Vagina (tissue), 2 donors: ENCODE measurements around the gene POMGNT2. TPM values are rescaled to one million over a fixed set of nuclear protein-coding genes. Genes with fewer than 3 reads are reported as not detected.

Experiments used
- DNase-seq, 2 donors: peaks; one replicate each; pipeline ENCODE4 v3.0.0-alpha.2; 2017; ENCODE audit errors: extremely low spot score in 2 of 2
- H3K27ac ChIP-seq: fragments of 200-600 bp; sonication (generic); one replicate; pipeline ENCODE4 v1.5.1; 2019
- H3K27me3 ChIP-seq: fragments of 200-600 bp; sonication (generic); one replicate; pipeline ENCODE4 v1.5.1; 2019
- H3K36me3 ChIP-seq, 2 donors: fragments of 200-600 bp; sonication (generic); one replicate each; pipeline ENCODE4 v1.5.1; 2017 to 2019
- H3K4me1 ChIP-seq: fragments of 200-600 bp; sonication (generic); one replicate; pipeline ENCODE4 v1.5.1; 2019
- H3K4me3 ChIP-seq, 2 donors: fragments of 200-600 bp; sonication (generic); 1 replicate in 1 of 2; 2 replicates in 1 of 2; pipeline ENCODE4 v1.5.1; 2016 to 2019
- H3K9me3 ChIP-seq: fragments of 200-600 bp; sonication (generic); one replicate; pipeline ENCODE4 v1.5.1; 2019
- POLR2A ChIP-seq, 2 donors: fragments of 450-650 bp; IDR thresholded peaks; one replicate each; pipeline ENCODE4 v1.6.1; 2017; ENCODE audit warnings: antibody characterized with exemption in 2 of 2, mild to moderate bottlenecking in 2 of 2, moderate library complexity in 2 of 2
- POLR2AphosphoS5 ChIP-seq, 2 donors: sonication (generic); formaldehyde crosslinking; IDR thresholded peaks; one replicate each; pipeline ENCODE4 v1.9.0; 2017; ENCODE audit warnings: antibody characterized with exemption in 2 of 2, mild to moderate bottlenecking in 2 of 2, low read depth in 1 of 2; ENCODE audit not compliant: insufficient read depth in 1 of 2
- intact Hi-C: fragments of 100-400 bp; cut with DNase I; formaldehyde crosslinking; loops from one replicate; pipeline ENCODE4 v1.15.1; 2023
- total RNA-seq: library from RNA; depleted of rRNA; stranded (reverse); fragments of >200 nt; gene quantifications from one replicate; pipeline ENCODE4 v1.2.3, GENCODE V29; 2016
- TF ChIP-seq, protein P1 (sequence below), 3 experiments: fragments of 450-650 bp in 2 of 3; fragments of 200-600 bp in 1 of 3; sonication (generic) in 1 of 3; IDR thresholded peaks; one replicate each; pipeline ENCODE4 v1.5.1; 2017 to 2019; ENCODE audit warnings: antibody characterized with exemption in 3 of 3, mild to moderate bottlenecking in 2 of 3, moderate library complexity in 2 of 3

POMGNT2 gene
- total RNA-seq, 1 donor from 2014 or later: 26.8 TPM

DNA sequence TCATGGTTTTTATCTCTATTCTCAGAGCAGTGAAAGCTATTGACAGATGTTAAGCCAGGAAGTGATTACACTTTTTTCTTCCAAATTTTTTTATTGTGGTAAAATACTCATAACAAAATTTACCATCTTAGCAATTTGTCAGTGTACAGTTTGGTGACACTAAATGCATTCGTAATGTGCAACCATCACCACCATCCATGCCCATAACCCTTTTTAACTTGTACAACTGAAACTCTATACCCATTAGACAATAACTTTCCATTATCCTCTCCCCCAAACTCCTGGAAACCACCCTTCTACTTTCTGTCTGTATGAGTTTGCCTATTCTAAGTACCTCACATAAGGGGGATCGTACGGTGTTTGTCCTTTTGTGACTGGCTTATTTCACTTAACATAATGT lies 15.1 kb upstream of the POMGNT2 start:
- Histone ChIP-seq H3K4me1 (no peaks in the 10 kb centered on the region), H3K27me3 (no peaks in the 10 kb centered on the region), H3K36me3 (no peaks in the 10 kb centered on the region), H3K27ac (no peak overlapping the region), H3K4me3 (no peak overlapping the region), H3K9me3 (no peaks in the 10 kb centered on the region)
- intact Hi-C loops: no loop called here
- no peak for DNase-seq
- TF ChIP-seq, protein P1, sequence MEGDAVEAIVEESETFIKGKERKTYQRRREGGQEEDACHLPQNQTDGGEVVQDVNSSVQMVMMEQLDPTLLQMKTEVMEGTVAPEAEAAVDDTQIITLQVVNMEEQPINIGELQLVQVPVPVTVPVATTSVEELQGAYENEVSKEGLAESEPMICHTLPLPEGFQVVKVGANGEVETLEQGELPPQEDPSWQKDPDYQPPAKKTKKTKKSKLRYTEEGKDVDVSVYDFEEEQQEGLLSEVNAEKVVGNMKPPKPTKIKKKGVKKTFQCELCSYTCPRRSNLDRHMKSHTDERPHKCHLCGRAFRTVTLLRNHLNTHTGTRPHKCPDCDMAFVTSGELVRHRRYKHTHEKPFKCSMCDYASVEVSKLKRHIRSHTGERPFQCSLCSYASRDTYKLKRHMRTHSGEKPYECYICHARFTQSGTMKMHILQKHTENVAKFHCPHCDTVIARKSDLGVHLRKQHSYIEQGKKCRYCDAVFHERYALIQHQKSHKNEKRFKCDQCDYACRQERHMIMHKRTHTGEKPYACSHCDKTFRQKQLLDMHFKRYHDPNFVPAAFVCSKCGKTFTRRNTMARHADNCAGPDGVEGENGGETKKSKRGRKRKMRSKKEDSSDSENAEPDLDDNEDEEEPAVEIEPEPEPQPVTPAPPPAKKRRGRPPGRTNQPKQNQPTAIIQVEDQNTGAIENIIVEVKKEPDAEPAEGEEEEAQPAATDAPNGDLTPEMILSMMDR (IDR thresholded peaks at IDR 0.05): no peak
- TF ChIP-seq POLR2AphosphoS5 (IDR thresholded peaks at IDR 0.05; ENCODE audit: insufficient read depth in 1 of 2, low read depth in 1 of 2) (no peak), POLR2A (IDR thresholded peaks at IDR 0.05) (no peak)

DNA sequence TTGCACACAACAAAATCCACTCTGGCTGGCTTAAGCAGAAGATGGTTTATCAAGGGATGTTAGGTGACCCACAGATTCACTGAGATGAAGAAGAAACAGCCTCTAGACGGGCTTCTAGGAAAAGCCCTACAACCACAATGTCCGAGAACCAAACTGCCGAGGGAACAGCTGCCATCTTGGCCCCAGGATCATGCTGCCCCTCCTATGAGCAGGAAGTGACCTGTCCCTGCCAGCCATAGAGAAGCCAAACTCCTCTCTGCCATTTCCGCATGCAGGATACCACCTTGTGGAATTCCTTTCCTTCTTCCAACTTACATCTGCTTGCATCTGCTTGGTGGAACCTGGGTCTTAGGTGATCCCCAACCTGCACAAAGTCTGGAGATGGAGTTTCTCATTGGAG lies 11.4 kb upstream of the POMGNT2 start:
- Histone ChIP-seq H3K36me3 (no peaks in the 10 kb centered on the region), H3K4me1 (no peaks in the 10 kb centered on the region), H3K4me3 (no peak overlapping the region), H3K9me3 (no peaks in the 10 kb centered on the region), H3K27ac (no peak overlapping the region), H3K27me3 (no peaks in the 10 kb centered on the region)
- intact Hi-C loops: no loop called here
- TF ChIP-seq POLR2AphosphoS5 (IDR thresholded peaks at IDR 0.05; ENCODE audit: insufficient read depth in 1 of 2, low read depth in 1 of 2): no peak
- no peak for TF ChIP-seq POLR2A (IDR thresholded peaks at IDR 0.05)
- TF ChIP-seq, protein P1 (IDR thresholded peaks at IDR 0.05): no peak
- no peak for DNase-seq

DNA sequence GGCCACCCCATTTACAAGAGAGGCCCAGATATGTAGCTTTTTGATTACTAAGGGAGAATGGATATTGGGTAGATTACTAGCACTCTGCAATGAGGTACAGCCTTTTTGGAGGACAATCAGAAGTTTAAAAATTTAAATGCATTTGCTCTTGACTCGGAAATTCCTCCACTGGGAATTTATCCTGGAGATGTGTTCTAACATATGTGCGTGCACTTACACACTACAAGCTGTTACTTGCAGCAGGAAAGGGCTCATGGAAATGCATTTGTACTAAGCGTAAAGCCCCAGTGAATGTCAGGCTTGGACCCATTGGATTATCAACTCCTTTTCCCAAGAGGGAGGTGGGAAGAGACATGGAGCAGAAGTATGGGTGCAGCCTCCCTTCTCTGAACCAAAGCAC lies 7.8 kb upstream of the POMGNT2 start:
- Histone ChIP-seq H3K4me3 (no peak overlapping the region), H3K27me3 (no peaks in the 10 kb centered on the region), H3K36me3 (no peaks in the 10 kb centered on the region), H3K4me1 (no peaks in the 10 kb centered on the region), H3K9me3 (no peaks in the 10 kb centered on the region), H3K27ac (no peak overlapping the region)
- TF ChIP-seq POLR2AphosphoS5 (IDR thresholded peaks at IDR 0.05; ENCODE audit: insufficient read depth in 1 of 2, low read depth in 1 of 2) (no peak), POLR2A (IDR thresholded peaks at IDR 0.05) (no peak)
- TF ChIP-seq, protein P1 (IDR thresholded peaks at IDR 0.05): no peak
- no peak for DNase-seq
- intact Hi-C loops: no loop called here

DNA sequence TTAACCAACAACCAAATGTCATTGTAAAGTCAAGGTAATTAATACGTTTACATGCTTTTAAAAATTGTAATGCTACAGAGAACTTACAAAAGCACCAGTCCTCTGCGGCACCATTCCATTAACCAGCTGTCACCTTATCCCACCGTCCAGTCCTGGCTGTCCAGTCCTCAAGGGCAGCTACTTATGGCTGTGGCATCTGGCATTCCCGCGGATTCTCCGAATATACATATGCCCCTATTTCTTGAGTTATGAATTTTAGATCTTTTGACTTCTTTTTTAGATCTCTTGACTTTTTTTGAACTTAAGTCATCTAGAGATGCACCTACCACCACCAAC lies 382 bp upstream of the POMGNT2 start:
- Histone ChIP-seq H3K27ac (no peak overlapping the region), H3K4me1 (peaks cover 16% of the 10 kb centered on the region), H3K4me3 (peak overlapping the region; percentile 75 to 90), H3K27me3 (no peaks in the 10 kb centered on the region), H3K9me3 (no peaks in the 10 kb centered on the region), H3K36me3 (no peaks in the 10 kb centered on the region)
- no peak for TF ChIP-seq POLR2AphosphoS5 (IDR thresholded peaks at IDR 0.05; ENCODE audit: insufficient read depth in 1 of 2, low read depth in 1 of 2)
- no peak for TF ChIP-seq POLR2A (IDR thresholded peaks at IDR 0.05)
- TF ChIP-seq, protein P1 (IDR thresholded peaks at IDR 0.05): no peak
- intact Hi-C loops: no loop called here
- DNase-seq: no peak

DNA sequence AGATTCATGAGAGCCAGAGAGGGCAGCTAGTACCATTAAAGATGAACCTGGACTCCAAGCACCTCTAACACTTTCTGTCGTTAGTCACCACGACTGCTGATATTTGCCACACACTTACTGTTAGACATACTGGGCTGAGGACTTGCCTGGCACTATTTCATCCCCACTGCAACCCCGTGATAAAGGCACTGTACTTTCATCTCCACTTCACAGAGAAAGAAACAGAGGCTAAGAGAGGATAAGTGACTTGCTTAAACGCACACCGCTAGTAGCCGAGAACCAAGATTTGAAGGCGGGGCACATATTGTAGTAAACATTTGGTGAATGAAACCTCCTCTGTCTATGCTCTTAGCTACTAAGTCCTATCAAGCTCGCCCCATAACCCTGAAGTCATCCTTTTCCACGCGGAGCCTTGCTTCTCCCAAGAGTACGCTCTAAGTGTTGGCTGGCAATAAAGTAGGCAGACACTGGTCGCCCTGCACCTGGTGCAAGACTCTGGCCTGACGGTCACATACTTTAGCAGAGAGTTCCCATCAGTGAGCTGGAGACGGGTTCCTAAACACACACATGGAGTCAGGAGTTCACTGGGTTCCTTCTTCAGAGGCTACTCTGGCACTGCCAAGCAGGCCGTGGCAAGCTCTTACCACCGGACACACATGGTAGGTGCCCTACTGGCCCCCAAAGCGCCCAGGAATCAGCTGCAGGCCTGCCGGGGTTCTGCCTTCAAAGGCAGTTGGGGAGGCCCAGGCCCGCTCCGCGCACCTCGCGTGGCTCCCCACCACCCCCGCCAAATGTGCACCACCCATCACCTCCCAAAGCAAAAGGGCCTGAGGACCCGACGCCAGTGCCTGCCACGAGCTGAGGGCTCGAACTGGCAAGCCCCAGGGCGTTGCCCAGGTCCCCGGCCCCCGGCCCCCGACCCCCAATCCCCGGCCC lies 951 bp downstream of the POMGNT2 start:
- intact Hi-C loops: no loop called here
- TF ChIP-seq POLR2A (IDR thresholded peaks at IDR 0.05) (no peak), POLR2AphosphoS5 (IDR thresholded peaks at IDR 0.05; ENCODE audit: insufficient read depth in 1 of 2, low read depth in 1 of 2) (no peak)
- TF ChIP-seq, protein P1 (IDR thresholded peaks at IDR 0.05): no peak
- H3K9me3 ChIP-seq: no peaks in the 10 kb centered on the region
- H3K4me1 ChIP-seq: peaks cover 16% of the 10 kb centered on the region
- H3K27ac ChIP-seq: peak overlapping the region; percentile 52
- peak overlapping the region; percentile 75 to 90 for H3K4me3 ChIP-seq
- no peak for DNase-seq
- no peaks in the 10 kb centered on the region for H3K27me3 ChIP-seq
- H3K36me3 ChIP-seq: no peaks in the 10 kb centered on the region
